ENCODE data around the gene RBKS.
"Not testable (repeated sequence)": the region's sequence is repeated elsewhere in the genome, so short reads cannot be mapped to it uniquely, and the experiment has no call there.

The RBKS gene

GRCh38 chr2:27871802-27872201 is 18.4 kb downstream of the RBKS start:
- no peak for DNase-seq (ENCODE audit: low spot score)

- DNase-seq (ENCODE audit: low spot score): no peak
Observed at GRCh38 chr2:27870724-27871123, 19.5 kb downstream of the RBKS start.

- DNase-seq (ENCODE audit: low spot score): no peak
Observed at GRCh38 chr2:27869763-27870162, 20.4 kb downstream of the RBKS start.

GRCh38 chr2:27866237-27866636 is 23.9 kb downstream of the RBKS start:
- no peak for DNase-seq (ENCODE audit: low spot score)

- DNase-seq (ENCODE audit: low spot score): not testable (repeated sequence)
Observed at GRCh38 chr2:27863955-27864354, 26.2 kb downstream of the RBKS start.

GRCh38 chr2:27863146-27863545 is 27.0 kb downstream of the RBKS start:
- DNase-seq (ENCODE audit: low spot score): no peak

- no peak for DNase-seq (ENCODE audit: low spot score)
Observed at GRCh38 chr2:27860111-27860510, 30.1 kb downstream of the RBKS start.

GRCh38 chr2:27857417-27858172 is 32.6 kb downstream of the RBKS start:
- DNase-seq (ENCODE audit: low spot score): no peak

- no peak for DNase-seq (ENCODE audit: low spot score)
Observed at GRCh38 chr2:27856956-27857355, 33.2 kb downstream of the RBKS start.

GRCh38 chr2:27856386-27856785 is 33.8 kb downstream of the RBKS start:
- no peak for DNase-seq (ENCODE audit: low spot score)

GRCh38 chr2:27855476-27855875 is 34.7 kb downstream of the RBKS start:
- no peak for DNase-seq (ENCODE audit: low spot score)

- no peak for DNase-seq (ENCODE audit: low spot score)
Observed at GRCh38 chr2:27854229-27854862, 35.8 kb downstream of the RBKS start.

- no peak for DNase-seq (ENCODE audit: low spot score)
Observed at GRCh38 chr2:27852691-27853090, 37.5 kb downstream of the RBKS start.

GRCh38 chr2:27849558-27850205 is 40.5 kb downstream of the RBKS start:
- no peak for DNase-seq (ENCODE audit: low spot score)

- DNase-seq (ENCODE audit: low spot score): no peak
Observed at GRCh38 chr2:27847333-27847732, 42.9 kb downstream of the RBKS start.

- no peak for DNase-seq (ENCODE audit: low spot score)
Observed at GRCh38 chr2:27844821-27845255, 45.3 kb downstream of the RBKS start.

GRCh38 chr2:27843992-27844391 is 46.2 kb downstream of the RBKS start:
- no peak for DNase-seq (ENCODE audit: low spot score)

- DNase-seq (ENCODE audit: low spot score): no peak
Observed at GRCh38 chr2:27842894-27843293, 47.3 kb downstream of the RBKS start.

GRCh38 chr2:27839022-27839618 is 51.1 kb downstream of the RBKS start:
- DNase-seq (ENCODE audit: low spot score): no peak

GRCh38 chr2:27838502-27838901 is 51.7 kb downstream of the RBKS start:
- DNase-seq (ENCODE audit: low spot score): no peak

- no peak for DNase-seq (ENCODE audit: low spot score)
Observed at GRCh38 chr2:27833931-27834330, 56.3 kb downstream of the RBKS start.

- DNase-seq (ENCODE audit: low spot score): no peak
Observed at GRCh38 chr2:27832396-27832795, 57.8 kb downstream of the RBKS start.
